K562 (cell line): ENCODE measurements around the gene GOLGA5. TPM values are rescaled to one million over a fixed set of nuclear protein-coding genes. Genes with fewer than 3 reads are reported as not detected.

ENCODE experiments used
- FOS ChIP-seq: IDR thresholded peaks from 3 replicates; pipeline ENCODE4 v1.6.1; 2011; ENCODE audit not compliant: insufficient read length; ENCODE audit errors: extremely low read depth
- GTF2A2 ChIP-seq: IDR thresholded peaks from 2 replicates; pipeline ENCODE4 v1.6.1; 2016; ENCODE audit warnings: mild to moderate bottlenecking, missing genetic modification characterization, missing compliant biosample characterization
- HDAC1 ChIP-seq, 2 experiments: fragments of 450-650 bp; IDR thresholded peaks; 2 replicates each; pipeline ENCODE4 v1.6.1; 2016 to 2017; ENCODE audit warnings: inconsistent platforms in 1 of 2, mild to moderate bottlenecking in 1 of 2, moderate library complexity in 1 of 2
- HNRNPK ChIP-seq: fragments of 200-400 bp; formaldehyde crosslinking; IDR thresholded peaks from one replicate; pipeline ENCODE4 v1.6.1; 2018; ENCODE audit warnings: mild to moderate bottlenecking, low read depth, low read length; ENCODE audit not compliant: poor library complexity, severe bottlenecking
- JUND ChIP-seq, 2 experiments: IDR thresholded peaks; 2 replicates in 1 of 2; 3 replicates in 1 of 2; pipeline ENCODE4 v1.6.1; 2011; ENCODE audit warnings: borderline replicate concordance in 2 of 2, low read depth in 2 of 2, low read length in 2 of 2, improper control_type of control experiment in 1 of 2, missing biosample characterization in 1 of 2, missing genetic modification characterization in 1 of 2, missing genetic modification reagents in 1 of 2
- MXD1 ChIP-seq: fragments of 250-450 bp; sonication (Bioruptor Pico); IDR thresholded peaks from 2 replicates; pipeline ENCODE4 v1.8.0; 2021; ENCODE audit warnings: borderline replicate concordance, mild to moderate bottlenecking, moderate library complexity; ENCODE audit not compliant: poor library complexity, severe bottlenecking
- PCBP2 ChIP-seq: fragments of 200-400 bp; formaldehyde crosslinking; IDR thresholded peaks from 2 replicates; pipeline ENCODE4 v1.6.1; 2018; ENCODE audit warnings: low read length, low read depth, mild to moderate bottlenecking, moderate library complexity; ENCODE audit not compliant: poor library complexity, severe bottlenecking
- PTBP1 ChIP-seq: fragments of 200-400 bp; formaldehyde crosslinking; IDR thresholded peaks from 2 replicates; pipeline ENCODE4 v1.6.1; 2017; ENCODE audit warnings: low read depth, low read length
- RNF2 ChIP-seq: sonication (generic); IDR thresholded peaks from 2 replicates; pipeline ENCODE4 v1.6.1; 2016
- SMC3 ChIP-seq: conservative IDR thresholded peaks from 2 replicates; pipeline ENCODE4 v1.6.1; 2011; ENCODE audit warnings: low read depth, low read length, improper control_type of control experiment; ENCODE audit not compliant: insufficient read depth
- TFAM ChIP-seq: fragments of 250-450 bp; sonication (Bioruptor Pico); conservative IDR thresholded peaks from 2 replicates; pipeline ENCODE4 v1.5.0; 2021; ENCODE audit warnings: mild to moderate bottlenecking, moderate library complexity
- ZMIZ1 ChIP-seq, 2 experiments: fragments of 150-350 bp in 1 of 2; IDR thresholded peaks; 2 replicates each; pipeline ENCODE4 v1.6.1; 2012 to 2016; ENCODE audit warnings: low read depth in 2 of 2, low read length in 2 of 2, mild to moderate bottlenecking in 1 of 2, moderate library complexity in 1 of 2
- ZNF436 ChIP-seq: fragments of 250-450, 450-650 bp; sonication (Bioruptor Pico); formaldehyde crosslinking; IDR thresholded peaks from 2 replicates; pipeline ENCODE4 v1.7.0; 2020; ENCODE audit warnings: mild to moderate bottlenecking
- polyA plus RNA-seq, 8 experiments: library from polyadenylated mRNA; depleted of rRNA in 4 of 8; stranded (reverse) in 5 of 8; unstranded in 3 of 8; fragments of >200 nt; fragmentation: Nextera tagmentation in 2 of 8; fragmentation: Illumina TruSeq in 1 of 8; extraction: Ambion mirVana in 2 of 8; extraction: Trizol in 1 of 8; gene quantifications; 2 replicates each; pipeline versions ENCODE4 v1.2.1 to v1.2.3, GENCODE V29; 2011 to 2014; ENCODE audit warnings: inconsistent platforms in 1 of 8, missing spikeins in 1 of 8
- total RNA-seq, 7 experiments: library from RNA; depleted of rRNA in 6 of 7; stranded (reverse); fragments of >200 nt in 6 of 7; fragmentation: Illumina TruSeq in 2 of 7; extraction: Trizol in 2 of 7; gene quantifications; 2 replicates each; pipeline versions ENCODE4 v1.2.1 to v1.2.3, GENCODE V29; 2011 to 2021; ENCODE audit warnings: low replicate concordance in 1 of 7

GOLGA5 gene
- total and polyA plus RNA-seq, 9 of the 15 experiments (the other 6 are each of a cell fraction or from before 2014, with no cell fraction given): 5.7 to 19.6 (median 12.7) TPM

GRCh38 chr14:92800525-92800924 is 6.4 kb downstream of the GOLGA5 start (continued):
- TF ChIP-seq ZNF436 (CRISPR knock-in tag) (no peak), ZMIZ1 (IDR thresholded peaks at IDR 0.05; ENCODE audit: low read depth in 2 of 2, low read length in 2 of 2) (no peak), SMC3 (no peak), FOS (no peak), PTBP1 (no peak), RNF2 (no peak), PCBP2 (no peak), GTF2A2 (no peak), MXD1 (CRISPR knock-in tag) (no peak), HNRNPK (no peak), HDAC1 (IDR thresholded peaks at IDR 0.05) (no peak), TFAM (CRISPR knock-in tag) (no peak), JUND (IDR thresholded peaks at IDR 0.05; ENCODE audit: borderline replicate concordance, low read depth, low read length) (no peak), JUND (tag; IDR thresholded peaks at IDR 0.05; ENCODE audit: borderline replicate concordance, low read depth, low read length) (no peak)
